ENCODE data around the gene PPP1R14B.

DNA sequence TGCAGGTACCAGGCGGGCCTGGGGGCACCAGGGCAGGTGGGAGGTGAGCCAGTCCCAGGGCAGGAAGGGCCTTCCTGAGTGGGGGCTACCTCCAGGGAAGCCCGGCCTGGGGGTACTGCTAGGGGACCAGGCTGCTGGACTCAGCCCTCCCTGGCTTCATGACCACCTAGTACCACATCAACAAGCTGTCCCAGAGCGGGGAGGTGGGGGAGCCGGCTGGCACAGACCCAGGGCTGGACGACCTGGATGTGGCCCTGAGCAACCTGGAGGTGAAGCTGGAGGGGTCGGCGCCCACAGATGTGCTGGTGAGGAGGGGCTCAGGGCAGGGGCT is 27.4 kb downstream of the PPP1R14B start:
- TF ChIP-seq, protein P1, sequence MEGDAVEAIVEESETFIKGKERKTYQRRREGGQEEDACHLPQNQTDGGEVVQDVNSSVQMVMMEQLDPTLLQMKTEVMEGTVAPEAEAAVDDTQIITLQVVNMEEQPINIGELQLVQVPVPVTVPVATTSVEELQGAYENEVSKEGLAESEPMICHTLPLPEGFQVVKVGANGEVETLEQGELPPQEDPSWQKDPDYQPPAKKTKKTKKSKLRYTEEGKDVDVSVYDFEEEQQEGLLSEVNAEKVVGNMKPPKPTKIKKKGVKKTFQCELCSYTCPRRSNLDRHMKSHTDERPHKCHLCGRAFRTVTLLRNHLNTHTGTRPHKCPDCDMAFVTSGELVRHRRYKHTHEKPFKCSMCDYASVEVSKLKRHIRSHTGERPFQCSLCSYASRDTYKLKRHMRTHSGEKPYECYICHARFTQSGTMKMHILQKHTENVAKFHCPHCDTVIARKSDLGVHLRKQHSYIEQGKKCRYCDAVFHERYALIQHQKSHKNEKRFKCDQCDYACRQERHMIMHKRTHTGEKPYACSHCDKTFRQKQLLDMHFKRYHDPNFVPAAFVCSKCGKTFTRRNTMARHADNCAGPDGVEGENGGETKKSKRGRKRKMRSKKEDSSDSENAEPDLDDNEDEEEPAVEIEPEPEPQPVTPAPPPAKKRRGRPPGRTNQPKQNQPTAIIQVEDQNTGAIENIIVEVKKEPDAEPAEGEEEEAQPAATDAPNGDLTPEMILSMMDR (IDR thresholded peaks at IDR 0.05; ENCODE audit: low read length), result no peak
- TF ChIP-seq EZH2 (optimal IDR thresholded peaks at IDR 0.05; ENCODE audit: low read depth, low read length), result no peak

Data from MM.1S (cell line).